ENCODE measurements around the gene CHMP2A. TPM values are rescaled to one million over a fixed set of nuclear protein-coding genes. Genes with fewer than 3 reads are reported as not detected.

The CHMP2A gene
- total and polyA plus RNA-seq, 4 donors, result 87.7 to 309 (median 192) TPM

- Histone ChIP-seq H3K27ac (ENCODE audit: low read depth in 1 of 2, low read length in 1 of 2) (no peak overlapping the region), H3K4me3 (no peak overlapping the region), H3K9ac (ENCODE audit: insufficient read depth in 1 of 2, low read length in 2 of 2) (no peak overlapping the region), H3K9me3 (ENCODE audit: control insufficient read depth in 4 of 4, insufficient read depth in 3 of 4, low read length in 3 of 4) (no peaks in the 10 kb centered on the region), H3K36me3 (ENCODE audit: control insufficient read depth in 4 of 4, insufficient read depth in 4 of 4, low read length in 4 of 4) (peaks cover 0 to 16% (median 8%) of the 10 kb centered on the region in 4 donors), H3K4me1 (ENCODE audit: control insufficient read depth in 5 of 5, insufficient read depth in 5 of 5, low read length in 5 of 5) (peaks cover 0 to 26% (median 10%) of the 10 kb centered on the region in 5 donors), H3K27me3 (ENCODE audit: control insufficient read depth in 3 of 3, insufficient read depth in 3 of 3, low read length in 2 of 3) (no peaks in the 10 kb centered on the region)
- DNase-seq, result no peak
- TF ChIP-seq, protein P1, sequence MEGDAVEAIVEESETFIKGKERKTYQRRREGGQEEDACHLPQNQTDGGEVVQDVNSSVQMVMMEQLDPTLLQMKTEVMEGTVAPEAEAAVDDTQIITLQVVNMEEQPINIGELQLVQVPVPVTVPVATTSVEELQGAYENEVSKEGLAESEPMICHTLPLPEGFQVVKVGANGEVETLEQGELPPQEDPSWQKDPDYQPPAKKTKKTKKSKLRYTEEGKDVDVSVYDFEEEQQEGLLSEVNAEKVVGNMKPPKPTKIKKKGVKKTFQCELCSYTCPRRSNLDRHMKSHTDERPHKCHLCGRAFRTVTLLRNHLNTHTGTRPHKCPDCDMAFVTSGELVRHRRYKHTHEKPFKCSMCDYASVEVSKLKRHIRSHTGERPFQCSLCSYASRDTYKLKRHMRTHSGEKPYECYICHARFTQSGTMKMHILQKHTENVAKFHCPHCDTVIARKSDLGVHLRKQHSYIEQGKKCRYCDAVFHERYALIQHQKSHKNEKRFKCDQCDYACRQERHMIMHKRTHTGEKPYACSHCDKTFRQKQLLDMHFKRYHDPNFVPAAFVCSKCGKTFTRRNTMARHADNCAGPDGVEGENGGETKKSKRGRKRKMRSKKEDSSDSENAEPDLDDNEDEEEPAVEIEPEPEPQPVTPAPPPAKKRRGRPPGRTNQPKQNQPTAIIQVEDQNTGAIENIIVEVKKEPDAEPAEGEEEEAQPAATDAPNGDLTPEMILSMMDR (IDR thresholded peaks at IDR 0.05; ENCODE audit: control extremely low read depth, extremely low read depth), result no peak
- ATAC-seq (ENCODE audit: insufficient read depth, low FRiP score), result no peak
- 91 to 93% methylated on average over 25 of the region's 25 CpGs for WGBS, 2 donors
Observed at GRCh38 chr19:58516246-58516836, 38.6 kb downstream of the CHMP2A start.

GRCh38 chr19:58515259-58515658 is 39.6 kb downstream of the CHMP2A start:
- Histone ChIP-seq H3K27me3 (ENCODE audit: control insufficient read depth in 3 of 3, insufficient read depth in 3 of 3, low read length in 2 of 3) (no peaks in the 10 kb centered on the region), H3K9ac (ENCODE audit: insufficient read depth in 1 of 2, low read length in 2 of 2) (no peak overlapping the region), H3K27ac (ENCODE audit: low read depth in 1 of 2, low read length in 1 of 2) (no peak overlapping the region), H3K4me3 (no peak overlapping the region), H3K36me3 (ENCODE audit: control insufficient read depth in 4 of 4, insufficient read depth in 4 of 4, low read length in 4 of 4) (peaks cover 0 to 16% (median 8%) of the 10 kb centered on the region in 4 donors), H3K9me3 (ENCODE audit: control insufficient read depth in 4 of 4, insufficient read depth in 3 of 4, low read length in 3 of 4) (no peaks in the 10 kb centered on the region), H3K4me1 (ENCODE audit: control insufficient read depth in 5 of 5, insufficient read depth in 5 of 5, low read length in 5 of 5) (peaks cover 0 to 21% (median 6%) of the 10 kb centered on the region in 5 donors)
- WGBS, 2 donors, result 93 to 94% methylated on average over 2 of the region's 2 CpGs
- ATAC-seq (ENCODE audit: insufficient read depth, low FRiP score) (no peak), DNase-seq (no peak)
- TF ChIP-seq, protein P1 (IDR thresholded peaks at IDR 0.05; ENCODE audit: control extremely low read depth, extremely low read depth), result no peak

GRCh38 chr19:58514564-58515022 is 40.3 kb downstream of the CHMP2A start:
- Histone ChIP-seq H3K4me1 (ENCODE audit: control insufficient read depth in 5 of 5, insufficient read depth in 5 of 5, low read length in 5 of 5) (peaks cover 0 to 19% (median 6%) of the 10 kb centered on the region in 5 donors), H3K9ac (ENCODE audit: insufficient read depth in 1 of 2, low read length in 2 of 2) (peak overlapping the region in 1 of 2 donors; percentile 37), H3K9me3 (ENCODE audit: control insufficient read depth in 4 of 4, insufficient read depth in 3 of 4, low read length in 3 of 4) (no peaks in the 10 kb centered on the region), H3K36me3 (ENCODE audit: control insufficient read depth in 4 of 4, insufficient read depth in 4 of 4, low read length in 4 of 4) (peaks cover 0 to 16% (median 8%) of the 10 kb centered on the region in 4 donors), H3K27me3 (ENCODE audit: control insufficient read depth in 3 of 3, insufficient read depth in 3 of 3, low read length in 2 of 3) (no peaks in the 10 kb centered on the region), H3K27ac (ENCODE audit: low read depth in 1 of 2, low read length in 1 of 2) (peak overlapping the region in 1 of 2 donors; percentile 69), H3K4me3 (peak overlapping the region; percentile 20)
- ATAC-seq (ENCODE audit: insufficient read depth, low FRiP score) (no peak), DNase-seq (no peak)
- TF ChIP-seq, protein P1 (IDR thresholded peaks at IDR 0.05; ENCODE audit: control extremely low read depth, extremely low read depth), result no peak
- 75 to 78% methylated on average over 3 of the region's 3 CpGs for WGBS, 2 donors
